NCI-H524 treated with DMSO at 0.1 percent for 48 hours (cell line): Measurements from ENCODE around the gene GPR107.
"Not testable (repeated sequence)": the region's sequence is repeated elsewhere in the genome, so short reads cannot be mapped to it uniquely, and the experiment has no call there.

ENCODE experiments used
- DNase-seq: peaks from one replicate; lab custom pipeline; 2025; lab: John Stamatoyannopoulos, UW

GPR107 gene

DNA sequence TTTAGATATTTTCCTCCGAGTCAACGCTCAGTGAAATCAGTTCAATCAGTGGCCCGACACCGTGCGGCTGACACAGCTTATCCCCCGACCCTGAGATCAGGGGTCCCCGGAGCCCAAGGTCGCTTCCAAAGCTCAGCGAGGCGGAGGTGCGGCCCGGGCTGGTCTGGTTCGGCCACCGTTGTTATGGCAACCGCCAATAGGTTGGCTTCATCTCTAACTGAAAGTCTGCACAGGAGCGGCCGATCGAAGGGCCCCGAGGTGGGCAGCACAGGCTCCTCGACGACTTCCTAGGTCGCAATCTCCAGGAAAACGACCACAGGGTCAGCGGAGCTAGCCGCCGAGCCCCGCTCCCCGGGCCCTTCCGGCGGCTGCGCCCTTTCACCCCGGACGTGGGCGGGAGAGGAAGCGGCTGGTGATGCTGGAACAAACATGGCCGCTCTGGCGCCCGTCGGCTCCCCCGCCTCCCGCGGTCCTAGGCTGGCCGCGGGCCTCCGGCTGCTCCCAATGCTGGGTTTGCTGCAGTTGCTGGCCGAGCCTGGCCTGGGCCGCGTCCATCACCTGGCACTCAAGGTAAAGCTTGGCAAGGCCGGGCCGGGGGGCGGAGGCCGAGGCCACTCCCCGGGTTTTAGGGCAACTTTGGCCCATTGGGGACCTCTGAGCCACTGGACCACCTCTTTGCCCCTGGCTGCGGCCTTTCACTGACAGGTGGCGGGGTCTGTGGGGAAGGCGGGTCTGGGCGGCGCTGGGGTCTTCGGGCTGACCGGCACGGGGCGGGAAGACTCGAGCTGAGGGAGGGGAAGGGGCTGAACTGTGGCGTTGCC is at the start of gene GPR107:
Gene GPR107 (plus strand): TSS at position 403 of the 821 bp plus-strand sequence. CDS start 27 bp downstream, at position 430.
- DNase-seq, result no peak

DNA sequence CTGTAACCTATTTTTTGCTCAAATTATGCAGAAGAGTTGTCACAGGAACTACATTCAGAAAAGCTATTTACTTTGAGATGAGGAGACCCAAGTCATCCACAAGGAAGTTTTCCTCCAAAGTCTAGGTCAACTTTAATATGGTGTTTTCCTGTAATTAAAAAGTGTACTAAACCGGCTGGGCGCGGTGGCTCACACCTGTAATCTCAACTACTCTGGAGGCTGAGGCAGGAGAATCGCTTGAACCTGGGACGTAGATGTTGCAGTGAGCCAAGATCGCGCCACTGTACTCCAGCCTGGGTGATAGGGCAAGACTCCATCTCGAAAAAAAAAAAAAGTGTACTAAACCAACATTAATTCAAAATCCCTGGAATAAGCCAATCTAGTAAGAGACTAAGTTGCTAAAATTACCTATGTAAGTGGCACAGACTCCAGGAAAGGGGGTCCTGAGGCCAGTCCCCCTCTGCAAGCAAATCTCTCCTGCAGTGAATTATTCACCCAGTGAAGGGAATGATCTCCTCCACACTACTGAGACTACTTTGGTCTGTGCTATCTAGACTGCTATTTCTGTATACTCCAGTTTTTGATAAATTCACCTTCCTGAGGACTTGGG is 49.7 kb upstream of the GPR107 start:
- no peak for DNase-seq

DNA sequence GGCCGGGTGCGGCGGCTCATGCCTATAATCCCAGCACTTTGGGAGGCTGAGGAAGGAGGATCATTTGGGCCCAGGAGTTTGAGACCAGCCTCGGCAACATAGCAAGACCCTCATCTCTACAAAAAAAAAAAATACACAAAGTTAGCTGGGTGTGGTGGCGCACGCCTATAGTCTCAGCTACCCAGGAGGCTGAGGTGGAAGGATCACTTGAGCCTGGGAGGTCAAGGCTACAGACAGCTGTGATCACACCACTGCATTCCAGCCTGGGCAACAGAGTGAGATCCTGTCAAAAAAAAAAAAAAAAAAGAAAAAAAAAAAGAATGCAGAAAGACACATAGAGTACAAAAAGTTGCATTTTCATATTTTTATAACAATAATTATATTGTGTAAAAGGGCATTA is 46.8 kb upstream of the GPR107 start:
- DNase-seq, result not testable (repeated sequence)

DNA sequence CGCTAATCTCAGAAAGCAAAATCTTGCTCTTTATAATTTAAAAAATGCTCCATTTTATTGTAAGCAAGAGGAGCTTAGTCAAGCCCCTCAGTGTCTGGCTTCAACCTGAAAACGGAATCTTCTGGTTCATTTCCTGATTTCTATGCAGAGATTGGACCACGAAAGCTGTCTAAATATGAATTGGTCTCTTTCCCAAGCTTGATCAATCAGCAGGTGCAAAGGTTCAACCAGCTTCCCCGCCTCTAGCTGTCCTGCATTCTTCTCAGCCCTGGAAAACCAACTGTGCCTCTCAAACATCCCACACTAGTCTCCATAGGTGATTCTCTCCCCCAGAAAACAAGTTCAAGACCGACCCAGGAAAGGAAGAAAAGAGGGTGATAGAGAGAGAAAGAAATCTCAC is 45.2 kb upstream of the GPR107 start:
- no peak for DNase-seq

DNA sequence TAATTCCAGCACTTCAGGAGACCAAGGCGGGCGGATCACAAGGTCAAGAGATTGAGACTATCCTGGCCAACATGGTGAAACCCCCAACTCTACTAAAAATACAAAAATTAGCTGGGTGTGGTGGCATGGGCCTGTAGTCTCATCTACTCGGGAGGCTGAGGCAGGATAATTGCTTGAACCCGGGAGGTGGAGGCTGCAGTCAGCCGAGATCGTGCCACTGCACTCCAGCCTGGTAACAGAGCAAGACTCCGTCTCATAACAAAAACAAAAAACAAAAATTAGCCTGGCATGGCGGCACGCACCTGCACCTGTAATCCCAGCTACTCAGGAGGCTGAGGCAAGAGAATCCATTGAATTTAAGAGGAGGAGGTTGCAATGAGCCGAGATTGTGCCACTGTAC is 44.2 kb upstream of the GPR107 start:
- DNase-seq, result not testable (repeated sequence)

DNA sequence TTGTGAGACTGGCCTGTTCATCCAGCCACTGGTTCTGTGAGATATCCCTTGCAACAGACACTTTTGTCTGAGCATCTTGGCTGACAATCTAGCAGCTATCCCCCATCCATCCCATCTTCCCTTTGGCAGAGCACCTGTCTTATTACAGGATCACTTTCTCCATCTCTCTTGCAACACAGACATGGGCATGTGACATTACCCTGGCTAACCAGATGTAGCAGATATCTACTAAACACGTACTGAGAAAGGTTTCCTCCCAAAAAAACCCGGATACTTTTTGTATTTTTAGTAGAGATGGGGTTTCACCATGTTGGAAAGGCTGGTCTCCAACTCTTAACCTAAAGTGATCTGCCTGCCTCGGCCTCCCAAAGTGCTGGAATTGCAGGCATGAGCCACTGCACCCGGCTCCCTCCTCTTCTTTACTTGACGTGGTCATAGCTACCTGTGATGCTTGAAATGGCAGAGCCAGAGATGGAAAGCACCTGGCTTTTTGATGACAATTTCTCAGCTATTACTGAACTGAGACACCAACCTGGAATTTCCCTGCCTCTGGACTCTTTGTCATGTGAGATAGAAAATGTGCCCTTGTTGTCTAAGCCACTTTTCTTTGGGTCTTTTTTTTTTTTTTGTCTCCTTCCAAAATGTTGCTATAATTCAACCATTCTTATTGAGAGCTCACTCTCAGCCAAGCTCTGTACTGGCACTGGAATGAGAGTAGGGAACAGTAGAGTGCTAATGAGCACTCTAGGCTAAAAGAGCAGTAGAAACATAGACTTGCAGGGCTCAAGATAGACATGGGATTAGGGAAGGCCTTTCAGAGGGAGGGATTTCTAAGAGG is 43.3 kb upstream of the GPR107 start:
- DNase-seq, result no peak

DNA sequence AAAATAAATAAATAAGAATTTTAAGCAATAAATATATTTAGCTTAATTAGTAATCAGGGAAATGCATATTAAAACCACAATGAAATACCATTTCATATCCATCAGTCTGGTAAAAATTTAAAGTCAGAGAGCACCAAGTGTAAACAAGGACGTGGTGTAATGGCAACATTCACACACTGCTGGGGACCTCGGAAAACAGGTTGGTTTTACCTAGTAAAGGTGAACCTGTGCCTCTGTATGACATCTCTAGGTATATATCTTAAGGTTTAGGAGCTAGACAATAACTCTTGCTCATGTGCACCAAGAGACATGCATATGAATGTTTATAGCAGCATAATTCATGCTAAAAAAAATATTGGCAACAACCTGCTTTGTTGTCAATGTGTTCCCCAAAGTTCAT is 40.4 kb upstream of the GPR107 start:
- no peak for DNase-seq

DNA sequence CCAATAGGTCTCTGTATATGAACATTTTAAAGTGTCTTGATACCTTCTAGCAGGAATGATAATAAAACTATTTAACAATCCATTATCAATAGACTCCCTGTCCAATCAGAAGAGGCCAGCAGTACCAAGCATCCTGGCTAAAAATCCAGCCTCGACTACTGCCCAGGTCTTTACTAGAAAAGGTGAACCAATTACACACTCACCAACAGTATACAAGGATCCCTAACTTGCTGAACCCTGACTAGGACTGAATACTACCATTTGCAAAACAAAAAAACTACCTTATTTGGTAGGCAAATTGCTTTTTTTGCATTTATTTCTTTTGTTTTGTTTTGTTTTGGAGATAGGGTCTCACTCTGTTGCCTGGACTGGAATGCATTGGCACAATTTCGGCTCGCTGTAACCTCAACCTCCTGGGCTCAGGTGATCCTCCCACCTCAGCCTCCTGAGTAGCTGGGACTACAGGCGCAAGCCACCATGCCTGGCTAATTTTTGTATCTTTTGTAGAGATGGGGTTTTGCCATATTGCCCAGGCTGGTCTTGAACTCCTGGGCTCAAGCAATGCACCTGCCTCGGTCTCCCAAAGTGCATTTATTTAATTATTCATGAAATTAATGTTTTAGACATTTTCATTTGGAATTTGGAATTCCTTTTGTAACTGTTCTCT is 38.2 kb upstream of the GPR107 start:
- DNase-seq, result no peak

DNA sequence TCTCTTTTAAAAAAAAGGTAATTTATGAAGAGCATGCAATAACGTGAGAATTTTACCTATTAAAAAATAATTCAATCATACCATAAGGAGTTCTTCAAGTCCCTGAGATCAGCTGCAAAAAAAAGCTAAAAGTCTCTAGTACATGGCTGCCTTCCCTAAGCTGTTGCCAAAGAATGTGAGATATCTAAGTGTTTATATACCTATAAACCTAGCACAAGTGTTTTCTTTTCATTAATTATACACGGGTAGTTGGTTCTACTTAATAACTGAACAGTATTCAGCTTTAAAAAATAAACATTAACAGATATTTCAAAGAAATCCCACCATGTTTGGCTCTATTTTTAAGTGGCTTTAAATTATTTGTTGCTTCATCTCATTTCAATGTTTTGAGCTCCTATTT is 36.6 kb upstream of the GPR107 start:
- no peak for DNase-seq

DNA sequence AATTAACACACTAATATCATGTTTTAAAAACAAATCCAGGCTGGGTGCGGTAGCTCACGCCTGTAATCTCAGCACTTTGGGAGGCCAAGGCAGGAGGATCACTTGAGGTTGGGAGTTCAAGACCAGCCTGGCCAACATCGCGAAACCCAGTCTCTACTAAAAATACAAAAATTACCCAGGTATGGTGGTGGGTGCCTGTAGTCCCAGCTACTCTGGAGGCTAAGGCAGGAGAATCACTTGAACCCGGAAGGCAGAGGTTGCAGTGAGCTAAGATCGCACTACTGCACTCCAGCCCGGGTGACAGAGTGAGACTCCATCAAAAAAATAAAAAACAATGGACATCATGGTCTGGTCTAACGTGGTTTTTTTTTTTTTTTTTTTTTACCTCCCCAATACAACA is 36.2 kb upstream of the GPR107 start:
- not testable (repeated sequence) for DNase-seq

DNA sequence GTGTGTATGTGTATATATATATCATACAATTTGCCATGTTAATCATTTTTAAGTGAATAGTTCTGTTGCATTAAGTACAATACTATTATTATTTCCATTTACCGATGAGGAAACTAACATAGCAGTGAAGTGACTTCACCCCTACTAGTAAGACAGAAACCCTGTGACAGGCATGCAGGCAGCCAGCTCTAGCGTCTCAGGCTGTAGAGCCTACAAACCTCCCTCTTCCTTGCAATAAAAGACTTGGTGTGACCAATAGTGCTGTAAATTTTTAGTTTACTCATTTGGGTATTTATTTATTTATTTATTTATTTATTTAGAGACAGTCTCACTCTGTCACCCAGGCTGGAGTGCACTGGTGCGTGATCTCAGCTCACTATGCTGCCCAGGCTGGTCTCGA is 35.4 kb upstream of the GPR107 start:
- no peak for DNase-seq

DNA sequence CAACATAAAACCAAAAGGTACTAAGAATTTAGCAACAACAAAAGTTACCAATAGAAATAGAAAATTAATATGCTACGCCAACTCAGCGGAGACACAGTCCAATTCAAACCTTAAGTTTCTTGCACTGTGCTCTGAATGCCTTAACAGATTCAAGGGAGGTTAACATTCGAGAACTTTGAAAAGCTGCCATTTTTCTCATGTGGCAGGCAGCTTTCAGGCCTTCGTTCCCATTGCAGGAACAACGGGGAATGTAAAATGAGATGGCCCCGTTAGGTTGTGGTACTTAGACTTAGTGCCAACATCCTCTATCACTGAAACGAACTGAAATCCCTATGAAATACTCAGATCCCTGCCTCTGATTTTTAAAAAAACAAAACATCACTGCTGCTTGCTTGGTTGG is 33.1 kb upstream of the GPR107 start:
- no peak for DNase-seq

DNA sequence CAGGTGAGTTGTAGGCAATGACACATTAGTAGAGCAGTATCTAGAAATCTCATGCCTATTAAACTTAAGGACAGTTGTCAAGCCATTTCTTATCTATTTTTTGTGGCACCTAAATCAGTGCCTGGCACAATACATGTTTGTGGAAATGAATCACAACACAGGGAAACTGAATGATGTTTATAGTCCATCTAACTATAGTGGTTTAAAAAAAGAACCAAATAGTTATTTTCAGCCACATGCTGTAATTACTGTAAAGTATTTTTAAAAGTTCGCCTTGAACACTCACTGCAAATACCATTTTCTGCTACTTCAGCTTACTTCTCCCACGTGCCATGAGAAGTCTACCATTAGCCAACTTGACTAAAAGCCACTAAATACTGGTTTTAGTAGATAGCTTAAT is 32.6 kb upstream of the GPR107 start:
- no peak for DNase-seq

DNA sequence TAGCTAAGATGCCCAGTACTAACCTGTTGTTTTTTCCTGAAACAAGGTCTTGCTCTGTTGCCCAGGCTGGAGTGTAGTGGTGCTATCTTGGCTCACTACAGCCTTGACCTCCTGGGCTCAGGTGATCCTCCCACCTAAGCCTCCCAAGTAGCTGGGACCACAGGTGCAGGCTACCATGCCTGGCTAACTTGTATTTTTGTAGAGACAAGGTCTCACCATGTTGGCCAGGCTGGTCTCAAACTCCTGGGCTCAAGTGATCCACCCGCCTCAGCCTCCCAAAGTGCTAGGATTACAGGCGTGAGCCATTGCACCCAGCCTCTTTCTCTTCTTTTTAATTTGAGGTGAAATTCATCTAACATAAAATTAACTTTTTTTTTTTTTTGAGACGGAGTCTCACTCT is 31.9 kb upstream of the GPR107 start:
- not testable (repeated sequence) for DNase-seq

DNA sequence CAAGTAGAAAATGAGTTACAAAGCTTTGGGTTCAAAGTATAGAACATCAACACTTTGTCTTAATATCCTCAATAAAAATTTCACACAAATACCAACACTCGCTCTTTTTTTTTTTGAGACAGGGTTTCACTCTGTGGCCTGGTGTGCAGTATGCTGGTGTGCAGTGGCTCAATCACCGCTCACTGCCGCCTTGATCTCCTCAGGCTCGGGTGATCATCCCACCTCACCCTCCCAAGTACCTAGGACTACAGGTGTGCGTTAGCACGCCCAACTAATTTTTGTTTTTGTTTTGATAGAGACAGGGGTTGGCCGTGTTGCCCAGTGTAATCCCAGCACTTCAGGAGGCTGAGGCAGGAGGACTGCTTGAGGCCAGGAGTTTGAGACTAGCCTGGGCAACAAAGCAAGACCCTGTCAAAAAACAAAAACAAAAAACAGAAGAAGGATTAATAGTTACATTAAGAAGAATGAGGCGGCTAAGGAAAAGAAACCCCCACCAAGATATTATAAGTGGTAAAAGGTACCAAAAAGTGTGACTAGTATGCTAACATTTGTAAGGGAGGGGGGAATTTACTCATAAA is 31.1 kb upstream of the GPR107 start:
- DNase-seq, result no peak

DNA sequence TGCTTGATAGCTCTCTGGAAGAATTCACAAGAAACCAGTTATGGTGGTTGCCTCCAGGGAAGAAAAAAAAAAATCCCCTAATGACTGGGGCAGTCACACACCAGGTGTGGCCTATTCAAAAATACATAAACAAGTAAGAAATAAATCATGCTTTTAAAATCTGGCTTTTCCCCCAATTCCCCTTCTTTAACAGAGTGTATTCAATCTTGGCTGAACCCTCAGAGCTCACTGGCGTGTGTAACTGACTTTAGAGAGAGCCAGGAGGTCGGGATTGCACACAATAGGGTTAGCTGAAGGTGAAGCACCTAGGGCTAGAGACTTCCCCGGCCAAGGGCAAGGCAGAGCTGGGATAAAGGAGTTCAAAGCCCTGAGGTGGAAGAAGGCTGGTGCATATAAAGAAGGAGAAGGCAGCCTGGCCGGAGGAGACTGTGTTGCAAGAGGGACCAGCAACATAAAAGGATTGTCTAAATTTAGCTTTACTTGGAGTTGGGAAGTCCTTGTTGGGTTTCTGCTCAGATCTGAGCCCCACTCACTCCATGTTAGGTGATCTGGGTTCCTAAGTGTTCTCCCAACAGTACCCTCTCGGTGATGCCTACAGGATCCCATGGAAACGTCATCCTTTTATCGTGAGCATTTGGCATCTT is 30.4 kb upstream of the GPR107 start:
- DNase-seq, result no peak

DNA sequence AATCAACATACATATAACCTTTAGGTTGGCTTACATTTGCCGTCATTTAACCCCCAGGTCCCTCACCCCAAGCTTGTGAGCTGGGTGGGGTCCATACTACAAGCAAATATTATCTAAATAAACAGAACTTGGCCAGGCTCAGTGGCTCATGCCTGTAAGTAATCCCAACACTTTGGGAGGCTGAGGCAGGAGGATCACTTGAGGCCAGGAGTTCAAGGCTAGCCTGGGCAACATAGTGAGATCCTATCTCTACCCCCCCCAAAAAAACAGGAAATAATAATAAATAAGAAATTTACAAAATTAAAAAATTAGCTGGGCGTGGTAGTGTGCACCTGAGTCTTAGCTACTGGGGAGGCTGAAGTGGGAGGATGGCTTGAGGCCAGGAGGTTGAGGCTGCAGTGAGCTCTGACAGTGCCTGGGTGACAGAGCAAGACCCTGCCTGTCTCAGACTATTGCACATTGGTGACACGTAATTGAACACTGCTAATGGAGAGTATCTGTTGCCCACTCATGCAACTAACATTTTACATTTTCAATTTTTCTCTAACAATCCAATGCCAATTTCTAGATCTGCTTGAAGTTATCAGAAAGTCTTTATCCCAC is 29.6 kb upstream of the GPR107 start:
- no peak for DNase-seq

DNA sequence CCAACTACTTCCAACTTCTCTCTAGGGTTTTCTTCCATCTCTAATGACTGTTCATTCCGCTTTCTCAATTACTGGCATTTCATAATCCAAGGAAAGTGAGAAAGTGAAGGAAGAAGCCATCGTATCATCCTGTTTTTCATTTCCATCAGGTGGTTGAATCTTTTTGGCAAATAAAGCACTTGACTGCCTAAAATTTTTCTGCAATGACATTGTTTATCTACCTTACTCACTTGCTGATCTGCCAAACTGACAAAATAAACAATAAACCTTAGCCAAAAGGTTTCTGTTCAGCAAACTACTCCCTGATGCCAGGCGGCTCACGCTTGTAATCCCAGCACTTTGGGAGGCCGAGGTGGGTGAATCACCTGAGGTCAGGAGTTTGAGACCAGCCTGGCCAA is 29.1 kb upstream of the GPR107 start:
- no peak for DNase-seq

DNA sequence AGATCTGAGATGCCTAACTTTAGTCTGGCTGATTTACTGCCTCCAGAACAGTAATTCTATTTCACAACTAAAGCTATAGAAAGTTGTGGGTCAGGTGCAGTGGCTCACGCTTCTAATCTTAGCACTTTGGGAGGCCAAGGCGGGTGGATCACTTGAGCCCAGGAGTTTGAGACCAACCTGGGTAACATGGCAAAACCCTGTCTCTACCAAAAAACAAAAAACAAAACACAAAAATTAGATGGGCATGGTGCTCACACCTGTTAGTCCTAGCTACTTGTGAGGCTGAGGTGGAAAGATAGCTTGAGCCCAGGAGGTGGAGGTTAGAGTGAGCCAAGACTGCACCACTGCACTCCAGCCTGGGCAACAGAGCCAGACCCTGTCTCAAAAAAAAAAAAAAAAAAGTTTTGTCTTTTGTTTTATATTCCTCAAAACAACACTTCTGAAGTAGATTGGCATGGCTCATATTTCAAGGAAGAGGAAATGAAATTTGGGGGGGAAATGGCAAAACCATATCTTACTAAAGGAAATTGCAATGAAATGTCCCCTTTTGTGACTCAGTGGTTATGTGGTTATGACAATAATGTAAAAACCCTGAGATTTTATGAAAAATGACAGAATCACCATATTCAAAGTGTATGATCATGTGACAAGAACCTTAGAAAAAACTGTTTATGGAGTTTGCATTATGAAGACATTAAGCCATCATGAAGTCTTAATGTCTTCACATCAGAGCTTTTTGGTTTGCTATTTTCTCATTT is 26.9 kb upstream of the GPR107 start:
- DNase-seq, result no peak
